T-helper 1 cell treated with Interleukin-12 subunit alpha and Interleukin-12 subunit beta and Interleukin-4 antibody, amounts not matched to agents 30 ng/mL and 1 ng/mL, for 36 hours (primary cell): Measurements from ENCODE around the gene NOXA1. TPM values are rescaled to one million over a fixed set of nuclear protein-coding genes. Genes with fewer than 3 reads are reported as not detected.
"Not testable (repeated sequence)": the region's sequence is repeated elsewhere in the genome, so short reads cannot be mapped to it uniquely, and the experiment has no call there.

Experiments used
- intact Hi-C: fragments of 100-400 bp; cut with micrococcal nuclease; formaldehyde crosslinking; loops from one replicate; pipeline ENCODE4 v1.15.1; 2024
- total RNA-seq: library from RNA; stranded (reverse); gene quantifications from 2 replicates; pipeline ENCODE4 v1.2.3, GENCODE V29; 2022

Gene NOXA1
- total RNA-seq, 1 donor from 2014 or later = 0.44 TPM

DNA sequence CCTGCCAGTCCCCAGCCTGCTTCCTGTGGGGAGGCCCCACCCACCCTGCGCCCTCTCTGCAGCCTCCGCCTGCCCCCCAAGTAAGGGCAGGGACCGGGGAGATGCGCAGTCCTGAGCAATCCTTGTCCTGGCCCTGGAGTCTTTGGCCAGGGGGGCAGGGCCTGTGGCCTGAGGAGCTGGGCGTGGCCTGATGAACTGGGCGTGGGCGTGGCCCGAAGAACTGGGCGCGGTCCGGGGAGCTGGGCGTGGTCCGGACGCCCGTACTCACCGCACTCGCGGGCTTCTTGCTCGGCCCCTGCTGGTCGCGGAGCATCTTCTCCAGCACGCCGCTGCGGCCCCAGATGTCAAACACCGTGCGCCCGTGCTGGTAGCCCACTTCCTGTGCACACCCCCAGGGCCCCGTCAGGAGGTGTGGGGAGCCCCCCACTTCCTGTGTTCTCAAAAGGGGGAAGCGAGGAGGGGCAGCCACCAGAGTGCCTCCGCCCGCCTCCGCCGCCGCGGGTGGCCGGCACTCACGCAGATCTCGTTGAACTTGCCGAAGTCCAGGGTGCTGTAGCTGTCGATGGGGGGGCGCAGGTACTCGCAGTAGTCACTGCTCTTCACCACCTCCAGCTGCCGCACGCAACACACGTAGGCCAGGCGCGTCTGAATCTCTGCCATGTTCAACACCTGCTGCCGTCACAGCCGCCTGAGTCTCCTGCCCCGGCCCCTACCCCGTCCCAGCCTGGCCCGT, 38.6 kb downstream of the NOXA1 start:
- intact Hi-C loops = loop anchor here (1.0 to 2.0 kb wide), 4 partner anchors 8 to 1217 kb away; partner anchors contain the start of genes ARRDC1 and QSOX2

DNA sequence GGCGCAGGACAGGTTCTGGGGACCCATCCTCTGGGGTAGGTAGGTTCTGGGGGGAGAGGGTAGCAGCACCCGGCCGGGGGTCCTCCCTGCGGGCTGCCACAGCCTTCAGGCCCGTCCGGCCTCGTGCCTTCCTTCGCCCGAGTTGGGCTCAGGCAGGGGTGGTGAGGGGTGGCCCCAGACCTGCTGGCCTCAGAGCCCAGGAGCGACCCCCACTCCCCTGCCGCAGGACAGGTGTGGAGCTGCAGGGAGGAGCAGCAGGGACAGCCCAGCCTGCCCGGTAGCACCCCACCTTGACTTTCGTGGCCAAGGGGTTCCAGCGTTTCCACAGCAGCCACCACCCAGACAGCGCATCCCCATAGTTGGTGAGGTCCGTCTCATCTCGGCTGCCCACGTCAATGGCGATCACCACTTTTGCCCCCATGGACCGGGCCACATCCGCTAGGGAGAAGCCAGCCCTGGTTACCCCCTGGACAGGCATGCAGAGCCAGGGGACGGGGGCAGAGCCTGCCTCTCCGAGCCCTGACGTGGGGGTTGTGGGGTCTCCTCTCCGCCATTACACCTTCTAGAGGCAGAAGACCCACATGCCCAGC, 39.3 kb downstream of the NOXA1 start:
- intact Hi-C loops = loop anchor here (1.0 kb wide), 2 partner anchors 8 to 30 kb away; no protein-coding TSS in a partner anchor

DNA sequence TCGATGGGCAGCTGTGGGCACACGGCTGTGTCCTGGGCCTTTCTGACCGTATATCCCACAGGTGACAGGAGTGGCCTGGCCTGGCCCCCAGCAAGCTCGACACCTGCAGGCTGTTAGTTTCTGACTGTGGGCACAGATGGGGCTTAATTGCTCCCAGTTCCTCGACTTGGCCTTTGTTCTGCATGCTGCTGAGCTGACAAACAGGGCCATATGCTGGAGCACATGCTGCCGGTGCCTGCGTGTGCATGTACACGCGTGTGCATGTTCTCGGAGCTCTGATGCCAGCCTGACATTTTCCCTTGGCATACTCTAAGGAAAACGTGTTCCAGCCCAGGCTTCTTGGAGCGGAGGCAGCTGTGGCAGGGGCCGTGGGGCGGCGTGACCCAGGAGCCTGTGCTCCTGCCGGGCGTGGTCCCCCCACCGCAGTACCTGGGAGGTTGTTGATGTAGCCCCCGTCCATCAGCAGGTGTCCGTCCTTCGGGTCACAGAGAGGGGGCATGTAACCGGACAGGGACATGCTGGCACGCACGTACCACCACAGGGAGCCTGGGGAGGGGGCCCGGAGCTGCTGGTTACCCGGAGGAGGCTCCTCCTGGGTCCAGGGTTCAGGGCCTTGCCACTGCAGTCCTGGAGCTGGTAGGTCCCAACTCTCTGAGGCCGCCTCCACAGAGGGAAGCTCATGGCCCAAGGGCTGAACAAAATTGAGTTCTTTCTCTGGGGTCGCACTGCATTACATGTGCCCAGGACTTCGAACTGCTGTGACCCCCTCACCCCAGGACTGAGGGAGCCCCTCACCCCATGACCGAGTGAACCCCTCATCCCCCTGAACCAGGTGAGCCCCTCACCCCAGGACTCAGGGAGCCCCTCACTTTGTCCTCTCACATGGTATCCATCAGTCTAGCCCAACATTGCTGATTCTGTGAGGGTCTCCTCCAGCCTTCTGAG, 40.1 kb downstream of the NOXA1 start:
- intact Hi-C loops = loop anchor here (1.0 kb wide), 2 partner anchors 9 to 29 kb away; no protein-coding TSS in a partner anchor

DNA sequence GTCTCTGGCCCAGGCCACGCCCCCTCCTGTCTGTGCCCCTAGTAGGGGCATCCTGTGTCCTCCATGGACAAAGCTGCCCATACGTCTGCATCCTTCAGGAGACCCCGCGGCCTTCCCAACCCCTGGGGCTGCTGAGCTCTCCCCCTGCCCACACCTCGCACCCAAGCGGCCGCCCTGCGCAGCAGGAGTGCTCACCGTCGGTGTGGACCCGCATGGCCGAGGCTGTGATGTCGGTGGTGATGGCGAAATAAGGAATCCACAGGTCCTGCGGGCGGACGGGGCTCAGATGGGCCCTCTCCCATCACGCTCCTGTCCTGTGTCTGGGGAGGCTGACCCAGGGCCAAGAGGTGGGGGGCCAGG, 40.7 kb downstream of the NOXA1 start:
- intact Hi-C loops = no loop called here

DNA sequence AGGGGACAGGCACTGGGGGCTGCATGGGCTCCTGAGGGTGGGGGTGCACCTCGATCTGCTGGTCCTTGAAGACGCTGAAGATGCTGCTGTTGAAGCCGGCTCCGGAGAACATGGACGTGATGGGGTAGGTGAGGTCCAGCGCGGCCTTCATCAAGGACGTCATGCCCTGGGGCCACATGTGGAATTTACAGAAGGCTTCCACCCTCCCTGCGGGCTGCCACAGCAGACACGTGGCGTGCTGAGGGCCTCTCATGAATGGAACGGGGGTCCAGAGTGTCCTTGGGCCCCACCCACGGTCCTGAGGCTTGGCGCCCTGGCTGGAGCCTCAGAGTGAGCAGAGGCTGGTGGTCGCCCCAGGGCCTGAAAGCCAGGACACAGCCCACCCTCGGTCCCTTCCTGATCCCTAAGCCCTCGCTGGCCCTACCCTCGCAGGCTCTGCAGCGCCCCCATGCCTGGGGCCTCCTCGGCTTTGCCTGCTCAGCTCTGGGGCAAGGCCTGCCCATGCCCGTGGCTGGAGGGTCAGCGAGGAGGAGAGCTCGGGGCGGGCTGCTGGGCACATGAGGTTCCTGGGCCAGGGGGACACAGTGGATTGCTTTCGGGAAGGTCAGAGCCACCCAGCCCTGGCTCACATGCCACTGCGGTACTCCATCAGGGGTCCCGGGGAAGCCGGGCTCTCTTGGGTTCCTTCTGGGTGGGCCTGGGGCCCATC, 41.3 kb downstream of the NOXA1 start:
- intact Hi-C loops = no loop called here

DNA sequence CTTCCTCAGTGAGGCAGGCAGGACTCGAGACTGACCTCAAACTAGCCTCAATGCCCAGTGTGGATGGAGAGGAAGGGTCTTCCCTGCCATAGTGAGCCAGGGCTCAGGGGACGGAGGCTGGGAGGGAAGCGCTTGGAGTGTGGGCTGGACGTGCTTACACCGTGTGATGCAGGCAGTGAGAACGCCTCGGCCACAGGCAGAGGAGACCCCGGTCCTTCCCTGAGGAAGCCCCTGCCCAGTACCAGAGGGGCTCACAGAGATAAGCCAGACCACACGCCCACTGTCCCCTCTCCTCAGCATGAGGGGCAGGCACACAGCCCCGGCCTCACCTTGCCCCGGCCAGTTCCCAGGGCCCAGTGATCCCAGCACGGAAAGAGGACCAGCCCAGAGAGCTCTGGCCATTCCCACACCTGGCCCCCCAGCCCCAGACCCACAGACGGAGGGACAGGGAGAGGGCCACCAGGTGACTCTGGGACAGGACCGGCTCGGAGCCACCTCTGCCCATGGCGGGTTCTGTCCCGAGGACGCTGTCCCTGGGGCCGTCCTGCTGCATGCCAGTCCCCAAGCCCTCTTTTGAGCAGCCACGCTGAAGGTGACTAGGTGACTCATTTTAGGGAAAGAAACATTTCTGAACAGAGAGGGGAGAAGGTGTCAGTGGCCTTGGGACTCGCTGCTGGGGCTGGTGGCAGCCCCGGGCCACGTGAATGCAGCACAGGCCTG, 42.0 kb downstream of the NOXA1 start:
- intact Hi-C loops = no loop called here

DNA sequence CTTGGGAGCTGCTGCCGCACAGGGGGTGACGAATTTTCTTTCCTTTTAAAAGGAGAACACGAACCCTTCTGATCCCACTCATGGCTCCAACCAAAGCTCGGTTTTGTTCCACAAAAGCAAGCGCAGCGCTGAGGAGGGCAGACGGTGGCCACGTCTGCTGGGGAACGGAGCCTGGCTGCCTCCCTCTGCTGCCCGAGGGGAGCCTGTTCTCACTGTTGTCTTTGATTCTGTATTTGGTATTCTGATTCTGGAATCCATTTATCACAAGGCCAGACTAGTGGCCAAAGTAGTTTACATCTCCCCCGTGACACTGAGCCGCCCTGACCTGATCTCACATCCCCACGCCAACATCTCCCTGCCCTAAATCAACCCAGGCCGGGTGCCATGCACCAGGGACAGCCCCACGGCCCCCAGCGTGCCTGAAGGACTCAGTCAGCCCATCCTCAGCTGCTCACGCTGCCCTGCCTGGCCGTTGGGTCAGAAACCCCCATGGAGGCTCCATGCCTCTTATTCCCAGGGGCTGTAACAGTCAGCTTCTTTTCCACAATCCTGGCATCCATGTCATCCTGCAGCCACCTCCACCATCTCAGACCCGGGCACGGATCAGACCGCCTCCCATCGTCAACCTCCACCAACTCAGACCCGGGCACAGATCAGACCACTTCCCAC, 42.7 kb downstream of the NOXA1 start:
- intact Hi-C loops = no loop called here

DNA sequence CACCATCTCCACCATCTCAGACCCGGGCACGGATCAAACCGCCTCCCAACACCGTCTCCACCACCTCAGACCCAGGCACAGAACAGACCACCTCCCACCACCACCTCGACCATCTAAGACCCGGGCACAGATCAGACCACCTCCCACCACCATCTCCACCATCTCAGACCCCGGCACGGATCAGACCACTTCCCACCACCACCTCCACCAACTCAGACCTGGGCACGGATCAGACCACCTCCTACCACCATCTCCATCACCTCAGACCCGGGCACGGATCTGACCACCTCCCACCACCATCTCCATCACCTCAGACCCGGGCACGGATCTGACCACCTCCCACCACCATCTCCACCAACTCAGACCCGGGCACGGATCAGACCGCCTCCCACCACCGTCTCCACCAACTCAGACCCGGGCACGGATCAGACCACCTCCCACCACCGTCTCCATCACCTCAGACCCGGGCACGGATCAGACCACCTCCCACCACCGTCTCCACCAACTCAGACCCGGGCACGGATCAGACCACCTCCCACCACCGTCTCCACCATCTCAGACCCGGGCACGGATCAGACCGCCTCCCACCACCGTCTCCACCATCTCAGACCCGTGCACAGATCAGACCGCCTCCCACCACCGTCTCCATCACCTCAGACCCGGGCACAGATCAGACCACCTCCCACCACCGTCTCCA, 43.3 kb downstream of the NOXA1 start:
- intact Hi-C loops = not testable (repeated sequence)

DNA sequence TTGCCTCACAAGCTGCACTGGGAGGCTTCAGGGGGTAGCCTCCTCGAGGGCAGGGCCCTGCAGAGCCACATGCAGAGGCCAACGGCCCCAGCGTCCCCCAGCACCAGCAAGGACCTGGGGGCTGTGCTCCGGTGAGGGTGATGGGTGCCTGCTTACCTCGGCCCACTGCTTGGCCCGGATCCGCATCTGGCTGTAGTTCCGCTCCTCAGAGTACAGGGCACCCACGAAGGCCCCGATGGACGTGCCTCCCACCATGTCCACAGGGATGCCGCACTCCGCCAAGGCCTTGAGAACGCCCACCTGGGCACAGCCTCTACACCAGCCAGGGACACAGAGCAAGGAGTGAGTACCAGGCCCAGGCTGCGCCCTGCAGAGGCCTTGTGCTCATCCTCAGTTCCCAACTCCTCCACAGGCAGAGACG, 44.0 kb downstream of the NOXA1 start:
- intact Hi-C loops = no loop called here

DNA sequence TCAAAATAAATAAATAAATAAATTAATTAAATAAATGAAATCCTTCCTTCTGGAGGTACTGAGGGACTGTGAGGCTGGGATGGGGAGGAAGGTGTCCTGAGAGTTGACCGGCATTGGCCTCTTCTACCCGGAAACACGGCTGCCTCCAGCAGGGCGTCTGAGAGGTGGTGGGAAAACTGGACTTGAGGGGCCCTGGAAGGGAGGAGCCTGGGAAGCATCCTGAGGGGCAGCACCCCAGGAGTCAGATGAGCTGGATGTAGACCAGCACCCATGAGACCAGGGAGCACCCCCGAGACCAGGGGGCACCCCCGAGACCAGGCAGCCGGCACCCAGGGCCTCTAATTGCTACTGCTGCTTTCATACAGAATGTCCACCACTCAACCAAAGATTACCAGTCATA, 44.7 kb downstream of the NOXA1 start:
- intact Hi-C loops = no loop called here

DNA sequence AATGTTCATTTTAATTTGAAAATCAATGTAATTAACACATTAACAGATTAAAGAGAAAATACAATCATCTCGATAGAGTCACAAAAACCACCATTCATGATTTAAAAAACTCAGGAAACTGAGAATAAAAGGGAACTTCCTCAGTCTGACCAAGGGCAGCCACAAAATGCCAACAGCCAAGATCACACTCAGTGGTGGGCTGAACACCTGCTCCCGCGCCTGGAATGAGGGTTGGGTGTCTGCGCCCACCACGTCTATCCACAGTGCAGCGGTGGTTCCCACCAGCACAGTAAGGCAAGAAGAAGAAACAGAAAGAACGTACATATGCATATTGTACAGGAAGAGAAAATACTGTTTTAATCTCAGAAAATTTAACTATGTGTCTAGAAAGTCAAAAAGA, 47.6 kb downstream of the NOXA1 start:
- intact Hi-C loops = no loop called here

DNA sequence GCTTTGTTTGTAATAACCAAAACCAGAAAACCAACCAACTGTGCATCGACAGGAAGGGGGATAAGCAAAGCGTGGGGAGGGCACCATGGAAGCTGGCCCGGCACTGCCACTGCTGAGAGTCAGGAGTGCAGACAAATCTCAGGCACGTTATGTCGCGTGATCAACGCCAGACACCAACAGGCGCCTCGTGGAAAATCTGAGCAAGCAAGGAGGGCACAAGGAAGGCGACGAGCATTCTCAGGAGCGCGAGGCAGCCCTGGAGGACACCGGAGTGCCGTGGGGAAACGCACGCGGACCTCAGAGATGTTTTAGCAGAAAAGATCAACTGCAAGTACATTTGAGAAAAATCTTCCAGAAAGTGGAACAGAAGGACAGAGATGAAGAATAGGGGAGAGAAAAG, 51.1 kb downstream of the NOXA1 start:
- intact Hi-C loops = no loop called here

DNA sequence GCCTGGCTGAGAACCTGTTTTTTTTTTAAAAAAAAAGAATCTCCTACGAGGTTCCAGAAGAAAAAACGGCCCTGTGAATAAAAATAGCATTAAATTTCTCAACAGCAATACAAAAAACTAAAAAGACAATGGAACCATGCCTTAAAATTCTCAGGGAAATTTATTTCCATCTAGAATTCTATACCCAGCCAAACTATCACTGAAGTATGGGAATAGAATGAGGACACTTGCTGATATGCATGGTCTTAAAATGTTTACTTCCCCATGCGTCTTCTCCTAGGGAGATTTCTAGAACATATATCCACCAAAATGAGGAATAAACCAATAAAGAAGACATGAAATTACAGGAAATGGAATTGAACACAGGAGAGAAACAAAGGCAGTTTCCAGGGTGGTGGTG, 52.5 kb downstream of the NOXA1 start:
- intact Hi-C loops = no loop called here

DNA sequence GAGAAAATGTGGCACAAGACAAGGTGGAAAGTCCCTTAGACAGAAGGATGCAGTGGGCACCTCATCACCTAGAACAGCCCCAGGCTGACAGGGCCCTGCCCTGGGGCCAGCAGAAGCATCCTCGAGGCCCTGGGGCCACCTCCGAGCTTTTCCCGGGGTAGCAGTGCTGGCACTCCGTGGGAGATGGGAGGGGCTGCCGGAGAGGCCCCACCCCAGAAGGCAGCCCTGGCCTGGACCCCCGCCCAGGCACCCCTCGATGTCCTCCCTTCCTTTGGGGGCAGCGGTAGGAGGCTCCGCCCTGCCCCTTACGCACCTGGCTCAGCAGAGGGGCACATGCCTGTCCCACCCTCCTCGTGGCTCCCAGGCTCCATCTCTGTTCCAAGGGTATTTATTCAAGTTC, 53.7 kb downstream of the NOXA1 start:
- intact Hi-C loops = no loop called here

DNA sequence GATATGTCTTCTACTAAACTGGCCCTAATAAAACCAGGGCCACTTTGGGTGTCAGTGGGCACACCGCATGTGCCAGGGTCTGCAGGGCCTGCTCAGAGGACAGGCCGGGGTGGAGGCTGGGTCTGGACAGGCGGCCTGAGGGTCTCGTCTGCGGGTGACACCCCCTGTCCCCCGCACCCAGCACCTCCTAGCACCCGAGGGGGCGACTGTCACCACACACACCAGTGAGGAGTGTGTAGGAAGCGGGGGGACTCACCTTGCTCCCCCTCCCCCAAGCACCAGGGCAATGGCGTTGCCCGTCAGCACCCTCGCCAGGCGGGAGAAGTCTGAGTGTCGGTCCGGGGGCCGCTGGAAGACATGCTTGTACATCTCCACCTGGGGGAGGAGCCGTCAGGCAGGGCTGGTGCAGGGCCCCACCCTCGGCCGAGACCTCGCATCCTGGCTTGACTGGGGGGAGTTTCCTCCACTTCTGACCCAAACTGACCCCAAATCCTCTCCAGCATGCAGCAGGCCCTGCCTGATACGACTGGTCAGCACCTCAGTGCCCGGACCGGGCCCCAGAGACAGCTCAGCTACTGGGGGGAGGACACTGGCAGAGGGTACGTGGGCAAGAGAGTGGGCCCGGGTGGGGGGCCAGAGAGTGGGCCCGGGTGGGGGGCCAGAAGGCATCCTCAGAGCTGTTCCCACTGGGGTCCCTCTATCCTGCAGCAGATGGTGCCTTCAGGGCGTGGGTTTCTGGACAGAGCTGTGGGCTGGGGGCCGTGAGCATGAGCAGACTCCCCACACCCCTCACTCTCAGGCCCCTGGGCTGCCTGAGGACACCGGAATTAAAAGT, 54.8 kb downstream of the NOXA1 start:
- intact Hi-C loops = no loop called here

DNA sequence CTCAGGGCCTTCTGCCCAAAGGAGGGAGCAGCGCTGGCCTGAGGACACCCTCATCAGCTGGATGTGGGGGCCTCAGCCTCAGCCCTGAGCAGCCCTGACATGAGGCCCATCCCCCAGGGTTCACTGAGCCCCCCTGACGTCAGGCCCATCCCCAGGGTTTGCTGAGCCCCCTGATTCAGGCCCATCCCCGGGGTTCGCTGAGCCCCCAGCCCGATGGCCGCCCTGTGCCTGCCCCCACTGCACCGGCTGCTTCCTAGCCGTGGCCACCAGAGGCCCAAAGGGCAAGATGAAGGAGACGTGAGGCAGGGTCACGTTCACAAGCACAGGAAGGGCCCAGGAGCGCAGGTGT, 55.4 kb downstream of the NOXA1 start:
- intact Hi-C loops = no loop called here

DNA sequence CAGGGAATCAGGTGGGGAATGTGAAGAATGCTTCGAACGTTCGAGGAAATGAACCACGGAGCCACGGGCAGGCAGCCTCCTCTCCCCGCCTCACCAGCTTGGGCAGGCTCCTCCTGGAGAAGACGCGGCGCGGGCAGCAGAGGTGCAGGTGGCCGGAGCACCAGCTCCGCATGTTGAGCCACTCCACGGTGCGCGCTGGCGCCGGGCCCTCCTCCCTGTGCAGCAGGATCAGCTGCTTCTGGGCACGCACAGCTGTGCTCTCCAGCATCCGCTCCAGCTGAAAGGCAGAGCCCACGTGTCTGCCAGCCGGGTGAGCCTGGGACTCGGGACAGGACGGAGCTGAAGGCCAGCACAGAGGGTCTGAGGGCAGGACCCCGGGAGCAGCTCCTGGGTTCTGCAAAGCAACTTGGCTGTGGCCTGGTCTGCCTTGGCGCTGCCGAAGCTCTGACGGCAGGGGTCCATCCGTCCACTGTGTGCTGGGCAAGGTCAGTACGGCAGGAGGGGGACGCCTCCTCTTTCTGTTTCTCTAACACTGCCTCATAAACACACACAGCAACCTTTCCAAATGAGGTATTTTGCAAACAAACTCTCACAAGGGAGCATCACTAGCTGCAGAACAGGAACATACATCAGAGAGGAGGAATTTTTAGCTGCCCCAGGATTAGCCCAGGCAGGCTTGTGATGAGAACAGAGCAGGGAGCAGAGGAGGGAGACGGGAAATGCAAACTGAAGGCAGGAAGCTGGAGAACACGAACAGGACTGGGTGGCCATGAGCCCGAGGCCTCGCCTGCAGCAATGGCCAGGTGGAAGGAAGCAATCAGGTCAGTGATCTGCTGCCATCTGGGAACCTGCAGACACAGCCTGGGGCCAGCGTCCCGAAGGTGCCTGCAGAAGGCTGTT, 56.0 kb downstream of the NOXA1 start:
- intact Hi-C loops = no loop called here
